A549 (cell line): ENCODE results near the gene FXYD7. TPM values are rescaled to one million over a fixed set of nuclear protein-coding genes. Genes with fewer than 3 reads are reported as not detected.

ENCODE experiments used
- ATAC-seq, 2 experiments: fragments of 200-7000 bp in 1 of 2; fragments of >200 bp in 1 of 2; cut with Nextera tagmentation in 1 of 2; cut with Tn5 transposase in 1 of 2; 3 replicates each; pipeline versions ENCODE4 v1.8.0 to v1.9.1; 2018 to 2020; ENCODE audit warnings: mild to moderate bottlenecking in 1 of 2, moderate library complexity in 1 of 2
- CTCF ChIA-PET: fragments of 300-600 bp; sonication (Branson Sonifier 250); formaldehyde crosslinking; extraction: SDS; loops from one replicate; lab custom pipeline; 2021; ENCODE audit warnings: antibody characterized with exemption, inconsistent platforms; lab: Yijun Ruan, JAX
- POLR2A ChIA-PET: fragments of 350-600 bp; formaldehyde crosslinking; extraction: SDS; loops from one replicate; lab custom pipeline; 2021; ENCODE audit warnings: antibody characterized with exemption, inconsistent platforms; lab: Yijun Ruan, JAX
- DNase-seq, 2 experiments: peaks; one replicate each; pipeline versions ENCODE4 v3.0.0 to v3.0.0-alpha.2; 2011 to 2016; ENCODE audit warnings: low read depth in 1 of 2, low spot score in 1 of 2
- FAIRE-seq: peaks from 2 replicates; lab custom pipeline; 2011; peaks lifted over from hg19 to GRCh38; lab: Jason Lieb, UNC
- H3K27ac ChIP-seq, 2 experiments: fragments of >200 bp; sonication (Bioruptor Twin); formaldehyde crosslinking; 3 replicates each; pipeline ENCODE4 v1.5.1; 2016 to 2017
- H3K4me1 ChIP-seq: fragments of >200 bp; sonication (Bioruptor Twin); formaldehyde crosslinking; 3 replicates; pipeline ENCODE4 v1.6.1; 2016
- H3K4me2 ChIP-seq: fragments of >200 bp; sonication (Bioruptor Twin); formaldehyde crosslinking; 3 replicates; pipeline ENCODE4 v1.6.1; 2016
- H3K4me3 ChIP-seq: fragments of >200 bp; sonication (Bioruptor Twin); formaldehyde crosslinking; 3 replicates; pipeline ENCODE4 v1.5.1; 2016
- H3K9me3 ChIP-seq: fragments of >200 bp; sonication (Bioruptor Twin); formaldehyde crosslinking; 3 replicates; pipeline ENCODE4 v1.6.1; 2016
- CBX2 ChIP-seq: fragments of 200-600 bp; sonication (generic); IDR thresholded peaks from 2 replicates; pipeline ENCODE4 v1.6.1; 2016; ENCODE audit warnings: low read depth, mild to moderate bottlenecking, borderline replicate concordance
- CBX8 ChIP-seq: fragments of 200-600 bp; sonication (generic); IDR thresholded peaks from 2 replicates; pipeline ENCODE4 v1.6.1; 2016
- CEBPB ChIP-seq, 2 experiments: fragments of >200 bp in 1 of 2; sonication (Bioruptor Twin) in 1 of 2; formaldehyde crosslinking in 1 of 2; IDR thresholded peaks; 2 replicates each; pipeline ENCODE4 v1.6.1; 2012 to 2016
- CHD4 ChIP-seq: fragments of 200-600 bp; sonication (generic); IDR thresholded peaks from 2 replicates; pipeline ENCODE4 v1.6.1; 2016; ENCODE audit warnings: antibody characterized with exemption, mild to moderate bottlenecking, borderline replicate concordance
- EHF ChIP-seq: fragments of 250-450 bp; sonication (Bioruptor Pico); IDR thresholded peaks from 2 replicates; pipeline ENCODE4 v1.5.0; 2020; ENCODE audit warnings: mild to moderate bottlenecking
- FOSB ChIP-seq: fragments of 250-450 bp; sonication (Bioruptor Pico); IDR thresholded peaks from 2 replicates; pipeline ENCODE4 v1.5.0; 2020; ENCODE audit warnings: mild to moderate bottlenecking, moderate library complexity
- FOSL2 ChIP-seq, 2 experiments: fragments of 450-650 bp in 1 of 2; fragments of >200 bp in 1 of 2; sonication (Bioruptor Twin) in 1 of 2; formaldehyde crosslinking; IDR thresholded peaks; 2 replicates each; pipeline versions ENCODE4 v1.5.0 to v1.6.1; 2016 to 2020; ENCODE audit warnings: mild to moderate bottlenecking in 1 of 2, moderate library complexity in 1 of 2
- HDAC2 ChIP-seq: fragments of 200-600 bp; sonication (generic); IDR thresholded peaks from 2 replicates; pipeline ENCODE4 v1.6.1; 2016
- HMGXB4 ChIP-seq: fragments of 250-450 bp; sonication (Bioruptor Pico); IDR thresholded peaks from 2 replicates; pipeline ENCODE4 v1.5.0; 2021; ENCODE audit warnings: mild to moderate bottlenecking, moderate library complexity, borderline replicate concordance
- HOXB13 ChIP-seq: fragments of 250-450 bp; sonication (Bioruptor Pico); IDR thresholded peaks from 2 replicates; pipeline ENCODE4 v1.5.0; 2020; ENCODE audit warnings: low read depth, mild to moderate bottlenecking, moderate library complexity
- JUN ChIP-seq, 2 experiments: fragments of >200 bp; sonication (Bioruptor Twin); formaldehyde crosslinking; IDR thresholded peaks; 2 replicates in 1 of 2; 3 replicates in 1 of 2; pipeline ENCODE4 v1.6.1; 2016 to 2017
- MAZ ChIP-seq: fragments of 150-350 bp; IDR thresholded peaks from 2 replicates; pipeline ENCODE4 v1.6.1; 2014; ENCODE audit warnings: antibody characterized with exemption, low read depth, low read length, borderline replicate concordance
- PHF8 ChIP-seq: fragments of 200-600 bp; sonication (generic); IDR thresholded peaks from 2 replicates; pipeline ENCODE4 v1.6.1; 2016; ENCODE audit warnings: low read depth, mild to moderate bottlenecking, antibody characterized with exemption, moderate library complexity, borderline replicate concordance
- POLR2A ChIP-seq: IDR thresholded peaks from 2 replicates; pipeline ENCODE4 v1.6.1; 2012; ENCODE audit warnings: mild to moderate bottlenecking, low read length
- RAD21 ChIP-seq, 2 experiments: fragments of >200 bp in 1 of 2; sonication (Bioruptor Twin) in 1 of 2; formaldehyde crosslinking in 1 of 2; IDR thresholded peaks in 1 of 2; conservative IDR thresholded peaks in 1 of 2; 2 replicates in 1 of 2; 3 replicates in 1 of 2; pipeline ENCODE4 v1.6.1; 2012 to 2018; ENCODE audit warnings: inconsistent platforms in 1 of 2
- RARB ChIP-seq: fragments of 250-450 bp; sonication (Bioruptor Pico); IDR thresholded peaks from 2 replicates; pipeline ENCODE4 v1.8.0; 2021; ENCODE audit warnings: mild to moderate bottlenecking, moderate library complexity
- REST ChIP-seq: fragments of 200-600 bp; sonication (generic); IDR thresholded peaks from 2 replicates; pipeline ENCODE4 v1.6.1; 2016; ENCODE audit warnings: antibody characterized with exemption, mild to moderate bottlenecking, moderate library complexity
- SMC3 ChIP-seq: fragments of >200 bp; sonication (Bioruptor Twin); formaldehyde crosslinking; IDR thresholded peaks from 3 replicates; pipeline ENCODE4 v1.6.1; 2018; ENCODE audit warnings: inconsistent platforms
- SREBF2 ChIP-seq: fragments of 450-650 bp; IDR thresholded peaks from 2 replicates; pipeline ENCODE4 v1.6.1; 2014; ENCODE audit warnings: mild to moderate bottlenecking, moderate library complexity
- ZNF302 ChIP-seq: fragments of 250-450 bp; sonication (Bioruptor Pico); IDR thresholded peaks from 2 replicates; pipeline ENCODE4 v1.9.0; 2021; ENCODE audit warnings: inconsistent platforms, mild to moderate bottlenecking, moderate library complexity
- ZSCAN20 ChIP-seq: fragments of 250-450 bp; sonication (Bioruptor Pico); IDR thresholded peaks from 2 replicates; pipeline ENCODE4 v1.8.0; 2022; ENCODE audit warnings: mild to moderate bottlenecking, moderate library complexity
- WGBS: methylation state at CpG from one replicate; pipeline ENCODE4 v1.1.6; 2017; ENCODE audit errors: missing lambda C conversion rate; 5-methylcytosine and 5-hydroxymethylcytosine counted together
- polyA plus RNA-seq, 4 experiments: library from polyadenylated mRNA; depleted of rRNA in 3 of 4; stranded (reverse); fragments of >200 nt; fragmentation: RNase III in 1 of 4; extraction: RNeasy Plus Mini Kit Qiagen cat#74134 plus additional on column Dnase treatment in 1 of 4; gene quantifications; 2 replicates in 3 of 4; 3 replicates in 1 of 4; pipeline ENCODE4 v1.2.3, GENCODE V29; 2011 to 2017
- TF ChIP-seq, protein P1 (sequence below): IDR thresholded peaks from 2 replicates; pipeline ENCODE4 v1.6.1; 2012

The FXYD7 gene
- polyA plus RNA-seq, 2 of the 4 experiments (the other 2 are of a cell fraction) = not detected

- FAIRE-seq (no peak), ATAC-seq (no peak), DNase-seq (no peak)
- WGBS = 74% methylated on average over 3 of the region's 3 CpGs
- Histone ChIP-seq H3K27ac (no peak overlapping the region), H3K4me1 (0 out of 3 replicates have a peak, but pooled peaks cover 3% of the 10 kb centered on the region), H3K4me2 (no peak overlapping the region), H3K9me3 (peaks cover 2% of the 10 kb centered on the region; the same call in 2 of the 3 replicates)
- TF ChIP-seq ZNF302 (no peak), RAD21 (conservative IDR thresholded peaks at IDR 0.05 in 1 of 2, IDR thresholded peaks at IDR 0.05 in 1 of 2) (no peak), ZSCAN20 (CRISPR knock-in tag) (no peak), FOSL2 (IDR thresholded peaks at IDR 0.05) (no peak), FOSL2 (CRISPR knock-in tag; IDR thresholded peaks at IDR 0.05) (no peak), CHD4 (no peak), CEBPB (IDR thresholded peaks at IDR 0.05) (no peak), SMC3 (no peak), CBX2 (no peak), HDAC2 (no peak), EHF (CRISPR knock-in tag) (no peak), MAZ (no peak), CBX8 (no peak), HMGXB4 (CRISPR knock-in tag) (no peak), FOSB (CRISPR knock-in tag) (no peak), PHF8 (no peak)
- TF ChIP-seq, protein P1, sequence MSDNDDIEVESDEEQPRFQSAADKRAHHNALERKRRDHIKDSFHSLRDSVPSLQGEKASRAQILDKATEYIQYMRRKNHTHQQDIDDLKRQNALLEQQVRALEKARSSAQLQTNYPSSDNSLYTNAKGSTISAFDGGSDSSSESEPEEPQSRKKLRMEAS = no peak
- TF ChIP-seq, all 56 proteins: peak for 0
- POLR2A ChIA-PET = no interaction called here
- CTCF ChIA-PET = interaction anchor here (1.2 to 2.8 kb wide), 3 partner anchors 10 to 36 kb away, joined by 3 to 12 read pairs (median 6); no protein-coding TSS in a partner anchor
- H3K4me3 ChIP-seq = no peak overlapping the region
These were observed 28.7 kb downstream of the FXYD7 start for GRCh38 chr19:35171730-35172129.

GRCh38 chr19:35174226-35174625 lies 31.2 kb downstream of the FXYD7 start:
- DNase-seq = no peak
- ChIA-PET CTCF (interaction anchor here (0.6 to 1.7 kb wide), 4 partner anchors 8 to 202 kb away, joined by 3 to 4 read pairs (median 4); no protein-coding TSS in a partner anchor), POLR2A (no interaction called here)
- no peak for FAIRE-seq
- 81% methylated on average over 6 of the region's 6 CpGs for WGBS
- no peak for ATAC-seq
- no peak for TF ChIP-seq HOXB13
- no peak for TF ChIP-seq ZNF302
- TF ChIP-seq RAD21 (conservative IDR thresholded peaks at IDR 0.05 in 1 of 2, IDR thresholded peaks at IDR 0.05 in 1 of 2) = no peak
- TF ChIP-seq RARB (CRISPR knock-in tag) = no peak
- no peak for TF ChIP-seq REST
- no peak for TF ChIP-seq POLR2A
- TF ChIP-seq JUN (IDR thresholded peaks at IDR 0.05) = no peak
- TF ChIP-seq SREBF2 = no peak
- no peak overlapping the region for H3K27ac ChIP-seq
- no peak overlapping the region for H3K4me2 ChIP-seq
- no peak overlapping the region for H3K4me3 ChIP-seq
- H3K4me1 ChIP-seq = no peaks in the 10 kb centered on the region
- H3K9me3 ChIP-seq = peaks cover 13% of the 10 kb centered on the region
